Activated B cell treated with CpG ODN at 0.5 μM for 24 hours (primary cell): Measurements from ENCODE around the gene DNAAF3. TPM values are rescaled to one million over a fixed set of nuclear protein-coding genes. Genes with fewer than 3 reads are reported as not detected.

Experiments
- ATAC-seq: fragments of 200-7000 bp; cut with Tn5 transposase; one replicate; pipeline ENCODE4 v1.10.0; 2021; ENCODE audit warnings: low read depth, mild to moderate bottlenecking, moderate library complexity
- CTCF ChIA-PET: fragments of 350-600 bp; sonication (Branson Sonifier 250); formaldehyde crosslinking; loops from one replicate; lab custom pipeline; 2021; ENCODE audit warnings: antibody characterized with exemption; lab: Charles Lee
- POLR2A ChIA-PET: fragments of 350-600 bp; sonication (Branson Sonifier 250); formaldehyde crosslinking; loops from one replicate; lab custom pipeline; 2021; ENCODE audit warnings: antibody characterized with exemption; lab: Charles Lee
- DNase-seq: peaks from one replicate; pipeline ENCODE4 v3.0.0; 2022
- H3K27ac Mint-ChIP-seq: one replicate; pipeline ENCODE4 v1.8.0; 2020; ENCODE audit warnings: mixed read lengths
- H3K27me3 Mint-ChIP-seq: one replicate; pipeline ENCODE4 v1.8.0; 2021; ENCODE audit warnings: mixed read lengths
- H3K36me3 Mint-ChIP-seq: one replicate; pipeline ENCODE4 v1.8.0; 2021; ENCODE audit warnings: low read depth, mixed read lengths
- H3K4me1 Mint-ChIP-seq: one replicate; pipeline ENCODE4 v1.8.0; 2021; ENCODE audit warnings: mixed read lengths
- H3K4me3 Mint-ChIP-seq: one replicate; pipeline ENCODE4 v1.8.0; 2020; ENCODE audit warnings: mild to moderate bottlenecking, mixed read lengths
- H3K9me3 Mint-ChIP-seq: one replicate; pipeline ENCODE4 v1.8.0; 2020; ENCODE audit warnings: mixed read lengths
- intact Hi-C: fragments of 100-400 bp; cut with micrococcal nuclease; formaldehyde crosslinking; loops from one replicate; pipeline ENCODE4 v1.15.1; 2024
- total RNA-seq: library from RNA; stranded (reverse); gene quantifications from 2 replicates; pipeline ENCODE4 v1.2.3, GENCODE V29; 2022
- TF ChIP-seq, protein P1 (sequence below): fragments of 200-600 bp; IDR thresholded peaks from one replicate; pipeline ENCODE4 v1.8.0; 2022; ENCODE audit warnings: antibody characterized with exemption, mild to moderate bottlenecking

DNAAF3 gene
- total RNA-seq, 1 donor from 2014 or later = not detected

DNA sequence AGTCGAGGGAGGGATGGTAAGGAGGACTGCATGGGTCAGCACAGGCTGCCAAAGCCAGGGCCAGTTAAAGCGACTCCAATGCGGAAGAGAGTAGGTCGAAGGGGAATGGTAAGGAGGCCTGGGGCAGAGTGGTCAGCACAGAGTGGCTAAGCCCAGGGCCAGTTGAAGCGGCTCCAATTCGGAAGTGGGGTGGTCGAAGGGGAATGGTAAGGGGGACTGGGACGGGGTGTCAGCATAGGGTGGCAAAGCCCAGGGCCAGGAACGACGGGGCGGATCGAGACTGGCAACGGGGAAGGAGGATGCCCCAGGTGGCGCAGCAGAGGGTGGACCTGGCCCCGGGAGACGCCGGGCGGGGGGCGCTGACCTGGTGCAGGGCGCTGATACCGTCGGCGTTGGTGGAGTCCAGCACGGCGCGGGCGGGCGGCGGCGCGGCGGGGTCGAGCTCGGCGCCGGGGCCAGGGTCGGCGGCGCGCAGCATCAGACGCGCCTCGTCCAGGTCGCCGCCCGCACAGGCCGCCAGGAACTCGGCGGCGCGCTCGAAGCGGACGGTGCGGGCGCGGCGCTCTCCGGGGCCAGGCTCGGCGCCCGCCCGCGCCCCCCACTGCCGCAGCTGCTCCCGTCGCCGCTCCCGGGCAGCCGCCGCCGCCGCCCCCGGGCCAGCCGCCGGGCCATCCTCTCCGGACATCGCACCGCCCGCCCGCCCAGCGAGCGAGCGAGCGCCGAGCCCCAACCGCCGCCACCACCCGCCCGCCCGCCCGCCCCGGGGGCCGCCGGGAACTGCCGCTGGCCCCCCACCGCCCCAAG lies 49.4 kb downstream of the DNAAF3 start, which contains the start of gene PPP1R12C:
Gene PPP1R12C, minus strand, starts transcription at position 779 of the 804 bp plus-strand sequence. Its CDS starts 94 bp downstream, at position 685.
- DNase-seq (peak; percentile 32), ATAC-seq (peak; percentile 9)
- ChIA-PET POLR2A (interaction anchor here (1.1 to 2.5 kb wide), 11 partner anchors 24 to 537 kb away, joined by 3 to 16 read pairs (median 6); partner anchors contain the start of genes FIZ1, RDH13, UBE2S and ZNF524), CTCF (interaction anchor here (1.7 kb wide), 1 partner anchor 24 kb away, joined by 6 read pairs; no protein-coding TSS in a partner anchor)
- TF ChIP-seq, protein P1, sequence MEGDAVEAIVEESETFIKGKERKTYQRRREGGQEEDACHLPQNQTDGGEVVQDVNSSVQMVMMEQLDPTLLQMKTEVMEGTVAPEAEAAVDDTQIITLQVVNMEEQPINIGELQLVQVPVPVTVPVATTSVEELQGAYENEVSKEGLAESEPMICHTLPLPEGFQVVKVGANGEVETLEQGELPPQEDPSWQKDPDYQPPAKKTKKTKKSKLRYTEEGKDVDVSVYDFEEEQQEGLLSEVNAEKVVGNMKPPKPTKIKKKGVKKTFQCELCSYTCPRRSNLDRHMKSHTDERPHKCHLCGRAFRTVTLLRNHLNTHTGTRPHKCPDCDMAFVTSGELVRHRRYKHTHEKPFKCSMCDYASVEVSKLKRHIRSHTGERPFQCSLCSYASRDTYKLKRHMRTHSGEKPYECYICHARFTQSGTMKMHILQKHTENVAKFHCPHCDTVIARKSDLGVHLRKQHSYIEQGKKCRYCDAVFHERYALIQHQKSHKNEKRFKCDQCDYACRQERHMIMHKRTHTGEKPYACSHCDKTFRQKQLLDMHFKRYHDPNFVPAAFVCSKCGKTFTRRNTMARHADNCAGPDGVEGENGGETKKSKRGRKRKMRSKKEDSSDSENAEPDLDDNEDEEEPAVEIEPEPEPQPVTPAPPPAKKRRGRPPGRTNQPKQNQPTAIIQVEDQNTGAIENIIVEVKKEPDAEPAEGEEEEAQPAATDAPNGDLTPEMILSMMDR = no peak
- H3K27me3 Mint-ChIP-seq = no peaks in the 10 kb centered on the region
- peak within 1 kb of the TSS; percentile 97 for H3K4me3 Mint-ChIP-seq
- H3K9me3 Mint-ChIP-seq = no peaks in the 10 kb centered on the region
- H3K4me1 Mint-ChIP-seq = peaks cover 57% of the 10 kb centered on the region
- peaks cover 17% of the 10 kb centered on the region for H3K36me3 Mint-ChIP-seq
- intact Hi-C loops = loop anchor here (1.0 kb wide), 8 partner anchors 36 to 1002 kb away; partner anchors contain the start of genes LENG8, PPP6R1, PRPF31 and RDH13
- peak within 1 kb of the TSS; percentile 87 for H3K27ac Mint-ChIP-seq

DNA sequence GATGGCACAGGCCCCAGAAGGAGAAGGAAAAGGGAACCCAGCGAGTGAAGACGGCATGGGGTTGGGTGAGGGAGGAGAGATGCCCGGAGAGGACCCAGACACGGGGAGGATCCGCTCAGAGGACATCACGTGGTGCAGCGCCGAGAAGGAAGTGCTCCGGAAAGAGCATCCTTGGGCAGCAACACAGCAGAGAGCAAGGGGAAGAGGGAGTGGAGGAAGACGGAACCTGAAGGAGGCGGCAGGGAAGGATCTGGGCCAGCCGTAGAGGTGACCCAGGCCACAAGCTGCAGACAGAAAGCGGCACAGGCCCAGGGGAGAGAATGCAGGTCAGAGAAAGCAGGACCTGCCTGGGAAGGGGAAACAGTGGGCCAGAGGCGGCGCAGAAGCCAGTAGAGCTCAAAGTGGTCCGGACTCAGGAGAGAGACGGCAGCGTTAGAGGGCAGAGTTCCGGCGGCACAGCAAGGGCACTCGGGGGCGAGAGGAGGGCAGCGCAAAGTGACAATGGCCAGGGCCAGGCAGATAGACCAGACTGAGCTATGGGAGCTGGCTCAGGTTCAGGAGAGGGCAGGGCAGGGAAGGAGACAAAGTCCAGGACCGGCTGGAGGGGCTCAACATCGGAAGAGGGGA lies 50.1 kb downstream of the DNAAF3 start:
- H3K36me3 Mint-ChIP-seq = peaks cover 22% of the 10 kb centered on the region
- H3K4me1 Mint-ChIP-seq = peaks cover 55% of the 10 kb centered on the region
- ChIA-PET POLR2A (interaction anchor here (1.1 to 2.5 kb wide), 6 partner anchors 28 to 483 kb away, joined by 3 to 13 read pairs (median 6); partner anchors contain the start of genes FIZ1, ZNF524 and ZNF628), CTCF (interaction anchor here (0.7 kb wide), 1 partner anchor 28 kb away, joined by 3 read pairs; no protein-coding TSS in a partner anchor)
- TF ChIP-seq, protein P1 = no peak
- intact Hi-C loops = loop anchor here (1.0 kb wide), 1 partner anchor 35 kb away; no protein-coding TSS in a partner anchor
- H3K9me3 Mint-ChIP-seq = no peaks in the 10 kb centered on the region
- DNase-seq (peak; percentile 40), ATAC-seq (peak; percentile 13)
- H3K27ac Mint-ChIP-seq = peak overlapping the region; percentile 87
- peak overlapping the region; percentile 93 for H3K4me3 Mint-ChIP-seq
- H3K27me3 Mint-ChIP-seq = no peaks in the 10 kb centered on the region

DNA sequence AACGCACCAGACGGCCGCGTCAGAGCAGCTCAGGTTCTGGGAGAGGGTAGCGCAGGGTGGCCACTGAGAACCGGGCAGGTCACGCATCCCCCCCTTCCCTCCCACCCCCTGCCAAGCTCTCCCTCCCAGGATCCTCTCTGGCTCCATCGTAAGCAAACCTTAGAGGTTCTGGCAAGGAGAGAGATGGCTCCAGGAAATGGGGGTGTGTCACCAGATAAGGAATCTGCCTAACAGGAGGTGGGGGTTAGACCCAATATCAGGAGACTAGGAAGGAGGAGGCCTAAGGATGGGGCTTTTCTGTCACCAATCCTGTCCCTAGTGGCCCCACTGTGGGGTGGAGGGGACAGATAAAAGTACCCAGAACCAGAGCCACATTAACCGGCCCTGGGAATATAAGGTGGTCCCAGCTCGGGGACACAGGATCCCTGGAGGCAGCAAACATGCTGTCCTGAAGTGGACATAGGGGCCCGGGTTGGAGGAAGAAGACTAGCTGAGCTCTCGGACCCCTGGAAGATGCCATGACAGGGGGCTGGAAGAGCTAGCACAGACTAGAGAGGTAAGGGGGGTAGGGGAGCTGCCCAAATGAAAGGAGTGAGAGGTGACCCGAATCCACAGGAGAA lies 50.9 kb downstream of the DNAAF3 start:
- Mint-ChIP-seq H3K4me1 (peaks cover 52% of the 10 kb centered on the region), H3K9me3 (no peaks in the 10 kb centered on the region), H3K27ac (peak overlapping the region; percentile 87), H3K27me3 (no peaks in the 10 kb centered on the region), H3K36me3 (peaks cover 27% of the 10 kb centered on the region), H3K4me3 (peak overlapping the region; percentile 93)
- CTCF ChIA-PET = no interaction called here
- no peak for ATAC-seq
- TF ChIP-seq, protein P1 = no peak
- POLR2A ChIA-PET = interaction anchor here (2.3 kb wide), 1 partner anchor 29 kb away, joined by 6 read pairs; no protein-coding TSS in a partner anchor
- no peak for DNase-seq
- intact Hi-C loops = loop anchor here (1.0 kb wide), 1 partner anchor 34 kb away; no protein-coding TSS in a partner anchor

DNA sequence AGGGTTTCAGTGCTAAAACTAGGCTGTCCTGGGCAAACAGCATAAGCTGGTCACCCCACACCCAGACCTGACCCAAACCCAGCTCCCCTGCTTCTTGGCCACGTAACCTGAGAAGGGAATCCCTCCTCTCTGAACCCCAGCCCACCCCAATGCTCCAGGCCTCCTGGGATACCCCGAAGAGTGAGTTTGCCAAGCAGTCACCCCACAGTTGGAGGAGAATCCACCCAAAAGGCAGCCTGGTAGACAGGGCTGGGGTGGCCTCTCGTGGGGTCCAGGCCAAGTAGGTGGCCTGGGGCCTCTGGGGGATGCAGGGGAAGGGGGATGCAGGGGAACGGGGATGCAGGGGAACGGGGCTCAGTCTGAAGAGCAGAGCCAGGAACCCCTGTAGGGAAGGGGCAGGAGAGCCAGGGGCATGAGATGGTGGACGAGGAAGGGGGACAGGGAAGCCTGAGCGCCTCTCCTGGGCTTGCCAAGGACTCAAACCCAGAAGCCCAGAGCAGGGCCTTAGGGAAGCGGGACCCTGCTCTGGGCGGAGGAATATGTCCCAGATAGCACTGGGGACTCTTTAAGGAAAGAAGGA lies 51.8 kb downstream of the DNAAF3 start:
- Mint-ChIP-seq H3K4me1 (peaks cover 52% of the 10 kb centered on the region), H3K27me3 (no peaks in the 10 kb centered on the region), H3K27ac (no peak overlapping the region), H3K36me3 (peaks cover 34% of the 10 kb centered on the region), H3K4me3 (peak overlapping the region; percentile 53), H3K9me3 (no peaks in the 10 kb centered on the region)
- no peak for ATAC-seq
- no peak for DNase-seq
- ChIA-PET POLR2A (interaction anchor here (0.7 kb wide), 1 partner anchor 362 kb away, joined by 3 read pairs; the partner anchor contains the start of gene ZNF628), CTCF (no interaction called here)
- TF ChIP-seq, protein P1 = no peak
- intact Hi-C loops = no loop called here
